Activated CD4-positive, alpha-beta memory T cell treated with anti-CD3 and anti-CD28 coated beads, Interleukin-2, amount 10 ng/mL, durations not matched to agents 7 days and 5 days (primary cell): ENCODE measurements around the gene NANOS1. TPM values are rescaled to one million over a fixed set of nuclear protein-coding genes. Genes with fewer than 3 reads are reported as not detected.
"Not testable (repeated sequence)": the region's sequence is repeated elsewhere in the genome, so short reads cannot be mapped to it uniquely, and the experiment has no call there.

Experiments
- CTCF ChIA-PET: fragments of 350-600 bp; sonication (Branson Sonifier 250); formaldehyde crosslinking; loops from one replicate; lab custom pipeline; 2021; ENCODE audit warnings: antibody characterized with exemption, inconsistent platforms; lab: Charles Lee
- POLR2A ChIA-PET: fragments of 350-600 bp; sonication (Branson Sonifier 250); formaldehyde crosslinking; loops from one replicate; lab custom pipeline; 2021; ENCODE audit warnings: antibody characterized with exemption; lab: Charles Lee
- DNase-seq: peaks from one replicate; pipeline ENCODE4 v3.0.0-alpha.2; 2020
- H3K27ac Mint-ChIP-seq: one replicate; pipeline ENCODE4 v1.8.0; 2021; ENCODE audit warnings: mild to moderate bottlenecking, mixed read lengths
- H3K27me3 Mint-ChIP-seq: one replicate; pipeline ENCODE4 v1.8.0; 2021; ENCODE audit warnings: mixed read lengths
- H3K36me3 Mint-ChIP-seq: one replicate; pipeline ENCODE4 v1.8.0; 2021; ENCODE audit warnings: low read depth, mixed read lengths
- H3K4me1 Mint-ChIP-seq: one replicate; pipeline ENCODE4 v1.8.0; 2021; ENCODE audit warnings: mixed read lengths
- H3K4me3 Mint-ChIP-seq: one replicate; pipeline ENCODE4 v1.8.0; 2021; ENCODE audit warnings: mild to moderate bottlenecking, mixed read lengths
- H3K9me3 Mint-ChIP-seq: one replicate; pipeline ENCODE4 v1.8.0; 2021; ENCODE audit warnings: mixed read lengths
- total RNA-seq, 2 experiments: library from RNA; stranded (reverse); gene quantifications; one replicate each; pipeline ENCODE4 v1.2.3, GENCODE V29; 2021

Gene NANOS1
- total RNA-seq, 2 experiments from 2014 or later = 0.13 to 0.40 TPM

GRCh38 chr10:119025776-119026175, 3.7 kb upstream of the NANOS1 start:
- ChIA-PET CTCF (no interaction called here), POLR2A (no interaction called here)
- Mint-ChIP-seq H3K9me3 (no peaks in the 10 kb centered on the region), H3K36me3 (no peaks in the 10 kb centered on the region), H3K27ac (no peak overlapping the region), H3K4me3 (no peak overlapping the region), H3K27me3 (peaks cover 9% of the 10 kb centered on the region), H3K4me1 (peaks cover 2% of the 10 kb centered on the region)
- DNase-seq = no peak

DNA sequence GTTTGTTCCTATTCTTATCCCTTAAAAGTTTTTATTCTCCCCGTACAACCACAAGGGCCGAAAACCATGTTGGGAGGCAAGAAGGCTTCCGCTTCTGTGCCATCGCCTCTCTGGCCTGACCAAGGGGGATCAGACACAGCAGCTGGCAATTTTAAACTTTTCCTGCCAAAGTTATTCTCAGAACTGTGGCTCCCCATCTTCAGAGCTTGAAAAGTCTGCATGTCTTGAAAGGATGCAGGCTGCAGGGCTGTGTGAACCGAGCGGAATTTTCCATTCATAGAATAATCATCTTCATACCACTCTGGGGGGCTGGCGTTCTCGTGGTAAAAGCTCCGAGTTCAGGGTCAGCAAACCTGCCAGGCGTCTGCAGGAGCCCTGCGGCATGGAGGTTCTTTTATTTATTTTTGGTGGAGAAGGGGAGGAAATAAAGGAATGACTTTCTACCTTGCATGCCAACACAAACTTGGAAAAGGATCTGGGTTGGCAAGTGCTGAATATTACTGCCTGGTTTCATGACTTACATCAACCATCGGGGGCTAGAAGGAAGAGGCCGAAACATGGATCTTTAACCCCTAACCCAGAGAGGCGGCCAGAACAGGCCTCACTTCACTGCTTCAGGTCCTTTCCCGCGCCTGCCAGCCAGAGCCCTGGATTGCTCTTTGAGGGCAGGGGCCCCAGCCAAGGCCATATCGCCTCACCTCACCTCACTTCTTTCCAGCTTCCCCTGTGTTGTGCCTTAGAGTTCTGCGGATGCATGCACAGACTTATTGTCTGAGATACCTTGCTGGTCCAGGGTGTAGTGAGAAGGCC, 3.0 kb upstream of the NANOS1 start:
- Mint-ChIP-seq H3K9me3 (no peaks in the 10 kb centered on the region), H3K27ac (no peak overlapping the region), H3K27me3 (peaks cover 9% of the 10 kb centered on the region), H3K4me1 (peaks cover 9% of the 10 kb centered on the region), H3K36me3 (peaks cover 2% of the 10 kb centered on the region), H3K4me3 (no peak overlapping the region)
- no peak for DNase-seq
- ChIA-PET POLR2A (no interaction called here), CTCF (no interaction called here)

- DNase-seq, POLR2A ChIA-PET, H3K9me3 Mint-ChIP-seq, CTCF ChIA-PET, H3K27ac Mint-ChIP-seq, H3K27me3 Mint-ChIP-seq: not testable (repeated sequence)
- Mint-ChIP-seq H3K4me3 (peak overlapping the region; percentile 61), H3K4me1 (peaks cover 20% of the 10 kb centered on the region), H3K36me3 (peaks cover 19% of the 10 kb centered on the region)
Observed at GRCh38 chr10:119028445-119028899, 1.0 kb upstream of the NANOS1 start.

- CTCF ChIA-PET = interaction anchor here (0.7 to 1.0 kb wide), 2 partner anchors 178 to 274 kb away, joined by 3 read pairs; partner anchors contain the start of genes CACUL1 and GRK5
Observed at GRCh38 chr10:119028900-119029612, 458 bp upstream of the NANOS1 start.

GRCh38 chr10:119030421-119031250, 1.1 kb downstream of the NANOS1 start:
- POLR2A ChIA-PET = interaction anchor here (1.0 to 3.1 kb wide), 7 partner anchors 9 to 146 kb away, joined by 3 to 16 read pairs (median 5); partner anchors contain the start of gene DENND10
- Mint-ChIP-seq H3K27ac (no peak overlapping the region), H3K4me1 (peaks cover 24% of the 10 kb centered on the region), H3K9me3 (no peaks in the 10 kb centered on the region), H3K4me3 (peak overlapping the region; percentile 65), H3K36me3 (peaks cover 32% of the 10 kb centered on the region), H3K27me3 (peaks cover 7% of the 10 kb centered on the region)
- DNase-seq = peak; percentile 68
- CTCF ChIA-PET = interaction anchor here (0.6 to 1.4 kb wide), 4 partner anchors 148 to 236 kb away, joined by 3 to 4 read pairs (median 3); partner anchors contain the start of genes GRK5 and PRDX3

More at GRCh38 chr10:119028900-119029612, 458 bp upstream of the NANOS1 start:
- peak; percentile 83 for DNase-seq
- Mint-ChIP-seq H3K36me3 (peaks cover 24% of the 10 kb centered on the region), H3K9me3 (no peaks in the 10 kb centered on the region), H3K4me1 (peaks cover 20% of the 10 kb centered on the region), H3K27me3 (peaks cover 7% of the 10 kb centered on the region), H3K4me3 (peak overlapping the region; percentile 61), H3K27ac (no peak overlapping the region)
- POLR2A ChIA-PET = interaction anchor here (0.7 to 2.0 kb wide), 2 partner anchors 23 to 76 kb away, joined by 3 to 10 read pairs; partner anchors contain the start of gene DENND10

GRCh38 chr10:119031496-119032059, 2.1 kb downstream of the NANOS1 start:
- no peak overlapping the region for H3K4me3 Mint-ChIP-seq
- H3K27ac Mint-ChIP-seq = no peak overlapping the region
- H3K27me3 Mint-ChIP-seq = peaks cover 7% of the 10 kb centered on the region
- POLR2A ChIA-PET = interaction anchor here (0.8 to 3.1 kb wide), 9 partner anchors 8 to 277 kb away, joined by 3 to 16 read pairs (median 5); partner anchors contain the start of genes CACUL1 and EIF3A
- peaks cover 40% of the 10 kb centered on the region for H3K36me3 Mint-ChIP-seq
- no peak for DNase-seq
- CTCF ChIA-PET = interaction anchor here (0.9 to 1.4 kb wide), 4 partner anchors 147 to 175 kb away, joined by 3 to 4 read pairs (median 3); partner anchors contain the start of genes GRK5 and PRDX3
- H3K4me1 Mint-ChIP-seq = peaks cover 24% of the 10 kb centered on the region
- H3K9me3 Mint-ChIP-seq = no peaks in the 10 kb centered on the region

GRCh38 chr10:119039161-119039560, 9.6 kb downstream of the NANOS1 start:
- ChIA-PET POLR2A (interaction anchor here (1.2 kb wide), 1 partner anchor 8 kb away, joined by 5 read pairs; no protein-coding TSS in a partner anchor), CTCF (no interaction called here)
- Mint-ChIP-seq H3K27me3 (no peaks in the 10 kb centered on the region), H3K4me3 (no peak overlapping the region), H3K9me3 (no peaks in the 10 kb centered on the region), H3K36me3 (peaks cover 84% of the 10 kb centered on the region), H3K27ac (peak overlapping the region; percentile 29), H3K4me1 (peaks cover 23% of the 10 kb centered on the region)
- DNase-seq = no peak

GRCh38 chr10:119041326-119041725, 11.8 kb downstream of the NANOS1 start:
- CTCF ChIA-PET = no interaction called here
- POLR2A ChIA-PET = no interaction called here
- H3K36me3 Mint-ChIP-seq = peaks cover 87% of the 10 kb centered on the region
- no peaks in the 10 kb centered on the region for H3K27me3 Mint-ChIP-seq
- H3K4me3 Mint-ChIP-seq = no peak overlapping the region
- no peak overlapping the region for H3K27ac Mint-ChIP-seq
- no peaks in the 10 kb centered on the region for H3K9me3 Mint-ChIP-seq
- peaks cover 23% of the 10 kb centered on the region for H3K4me1 Mint-ChIP-seq
- DNase-seq = no peak

GRCh38 chr10:119042169-119042568, 12.7 kb downstream of the NANOS1 start:
- no peak overlapping the region for H3K4me3 Mint-ChIP-seq
- ChIA-PET CTCF (no interaction called here), POLR2A (no interaction called here)
- no peak for DNase-seq
- no peaks in the 10 kb centered on the region for H3K27me3 Mint-ChIP-seq
- H3K27ac Mint-ChIP-seq = no peak overlapping the region
- H3K4me1 Mint-ChIP-seq = peaks cover 25% of the 10 kb centered on the region
- peaks cover 89% of the 10 kb centered on the region for H3K36me3 Mint-ChIP-seq
- H3K9me3 Mint-ChIP-seq = no peaks in the 10 kb centered on the region

DNA sequence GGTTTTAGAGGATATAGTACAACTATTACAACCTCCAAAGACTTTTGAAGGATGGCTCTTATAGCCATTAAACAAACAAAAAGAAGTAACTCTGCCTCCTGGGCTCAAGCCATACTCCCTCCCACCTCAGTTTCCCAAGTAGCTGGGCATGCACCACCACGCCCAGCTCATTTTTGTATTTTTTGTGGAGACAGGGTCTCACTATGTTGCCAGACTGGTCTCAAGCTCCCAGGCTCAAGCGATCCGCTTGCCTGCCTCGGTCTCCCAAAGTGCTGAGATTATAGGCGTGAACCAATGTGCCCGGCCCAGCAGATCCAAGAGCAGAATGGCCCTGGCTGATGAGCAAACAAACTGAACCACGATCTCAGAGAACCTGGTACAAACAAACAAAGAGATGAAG, 16.0 kb downstream of the NANOS1 start:
- POLR2A ChIA-PET = interaction anchor here (0.9 kb wide), 1 partner anchor 13 kb away, joined by 3 read pairs; no protein-coding TSS in a partner anchor
- DNase-seq = no peak
- peaks cover 94% of the 10 kb centered on the region for H3K36me3 Mint-ChIP-seq
- H3K27ac Mint-ChIP-seq = no peak overlapping the region
- CTCF ChIA-PET = interaction anchor here (0.9 kb wide), 1 partner anchor 465 kb away, joined by 3 read pairs; no protein-coding TSS in a partner anchor
- H3K4me1 Mint-ChIP-seq = peaks cover 27% of the 10 kb centered on the region
- H3K4me3 Mint-ChIP-seq = no peak overlapping the region
- no peaks in the 10 kb centered on the region for H3K9me3 Mint-ChIP-seq
- no peaks in the 10 kb centered on the region for H3K27me3 Mint-ChIP-seq

DNA sequence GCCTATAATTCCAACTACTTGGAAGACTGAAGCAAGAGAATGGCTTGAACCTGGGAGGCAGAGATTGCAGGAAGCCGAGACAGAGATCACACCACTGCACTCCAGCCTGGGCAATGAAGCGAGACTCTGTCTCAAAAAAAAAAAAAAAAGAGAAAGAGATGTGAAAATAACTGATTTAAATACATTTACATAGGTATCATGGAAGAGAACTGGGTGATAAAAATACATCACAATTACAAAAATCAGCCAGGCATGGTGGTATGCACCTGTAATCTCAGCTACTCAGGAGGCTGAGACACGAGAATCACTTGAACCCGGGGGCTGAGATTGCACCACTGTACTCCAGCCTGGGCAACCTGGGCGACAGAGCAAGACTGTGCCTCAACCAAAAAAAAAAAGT, 19.8 kb downstream of the NANOS1 start:
- Mint-ChIP-seq H3K36me3 (peaks cover 93% of the 10 kb centered on the region), H3K27me3 (no peaks in the 10 kb centered on the region), H3K4me3 (no peak overlapping the region), H3K4me1 (peaks cover 18% of the 10 kb centered on the region), H3K27ac (no peak overlapping the region), H3K9me3 (no peaks in the 10 kb centered on the region)
- CTCF ChIA-PET = no interaction called here
- DNase-seq = no peak
- POLR2A ChIA-PET = interaction anchor here (2.6 to 3.6 kb wide), 2 partner anchors 9 to 18 kb away, joined by 8 to 16 read pairs; no protein-coding TSS in a partner anchor

- CTCF ChIA-PET = no interaction called here
- H3K4me3 Mint-ChIP-seq = no peak overlapping the region
- no peak for DNase-seq
- H3K36me3 Mint-ChIP-seq = peaks cover 95% of the 10 kb centered on the region
- no peaks in the 10 kb centered on the region for H3K9me3 Mint-ChIP-seq
- peaks cover 18% of the 10 kb centered on the region for H3K4me1 Mint-ChIP-seq
- no peaks in the 10 kb centered on the region for H3K27me3 Mint-ChIP-seq
- POLR2A ChIA-PET = interaction anchor here (2.6 to 3.6 kb wide), 2 partner anchors 9 to 18 kb away, joined by 8 to 16 read pairs; no protein-coding TSS in a partner anchor
- H3K27ac Mint-ChIP-seq = peak overlapping the region; percentile 40
Observed at GRCh38 chr10:119049777-119050176, 20.3 kb downstream of the NANOS1 start.
